Stomach (tissue), 4 donors: ENCODE measurements around the gene ADCY5.

Experiments
- CTCF ChIP-seq, 7 experiments: fragments of 450-650 bp in 4 of 7; fragments of 200-600 bp in 3 of 7; sonication (generic) in 3 of 7; IDR thresholded peaks; one replicate each; pipeline ENCODE4 v1.5.1; 2016 to 2019; ENCODE audit warnings: antibody characterized with exemption in 7 of 7, control low read depth in 2 of 7, mild to moderate bottlenecking in 1 of 7
- EP300 ChIP-seq: sonication (generic); formaldehyde crosslinking; IDR thresholded peaks from one replicate; pipeline ENCODE4 v1.6.1; 2017; ENCODE audit warnings: antibody characterized with exemption
- POLR2A ChIP-seq, 4 donors: fragments of 450-650 bp; IDR thresholded peaks; one replicate each; pipeline ENCODE4 v1.6.1; 2016; ENCODE audit warnings: antibody characterized with exemption in 4 of 4, control low read depth in 2 of 4, mild to moderate bottlenecking in 1 of 4, moderate library complexity in 1 of 4
- POLR2AphosphoS5 ChIP-seq, 3 donors: sonication (generic); formaldehyde crosslinking; IDR thresholded peaks; one replicate each; pipeline ENCODE4 v1.6.1; 2016; ENCODE audit warnings: antibody characterized with exemption in 3 of 3

GRCh38 chr3:123423806-123424205, 25.1 kb downstream of the ADCY5 start:
- TF ChIP-seq CTCF (IDR thresholded peaks at IDR 0.05) (no peak), POLR2A (IDR thresholded peaks at IDR 0.05) (no peak), EP300 (no peak), POLR2AphosphoS5 (IDR thresholded peaks at IDR 0.05) (no peak)
